Fibroblast of pulmonary artery (primary cell): ENCODE results near the gene HOOK1.

ENCODE experiments used
- DNase-seq: peaks from one replicate; pipeline ENCODE4 v3.0.0-alpha.2; 2010; ENCODE audit warnings: low read depth
- H3K4me3 ChIP-seq: replicated peaks from 2 replicates; pipeline ENCODE4 v1.5.1; 2011; ENCODE audit warnings: low read depth, mild to moderate bottlenecking, control low read depth, low read length, moderate library complexity
- TF ChIP-seq, protein P1 (sequence below): IDR thresholded peaks from 2 replicates; pipeline ENCODE4 v1.5.1; 2011; ENCODE audit warnings: mild to moderate bottlenecking, control low read depth, low read length, inconsistent platforms; ENCODE audit errors: missing control alignments

Gene HOOK1

DNA sequence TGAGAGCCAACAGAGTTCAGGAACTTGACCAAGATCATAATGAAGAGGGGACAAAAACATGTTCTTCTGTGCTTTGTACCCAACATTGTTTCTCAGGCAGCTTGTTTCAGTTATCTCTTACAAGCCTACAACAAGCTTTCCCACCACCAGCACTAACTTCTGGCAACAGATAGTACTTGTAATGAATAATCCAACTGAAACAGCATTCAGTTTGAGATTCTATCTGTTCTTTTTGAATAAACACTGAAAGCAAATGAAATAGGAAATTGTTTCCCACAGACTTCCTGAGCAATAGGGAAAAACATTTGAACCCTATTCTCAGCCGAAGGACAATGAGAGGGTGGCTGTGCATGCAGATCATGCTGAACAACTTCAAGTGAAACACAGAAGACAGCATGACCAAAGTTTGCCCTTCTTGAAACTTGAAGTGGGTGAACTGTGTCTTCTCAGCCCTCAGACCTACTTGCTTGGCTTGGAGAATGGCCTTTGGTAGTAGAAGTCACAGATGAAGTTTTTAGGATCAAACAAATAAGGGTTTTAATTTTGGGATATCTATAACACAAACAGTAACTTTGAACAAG is 11.2 kb upstream of the HOOK1 start:
- DNase-seq: no peak
- TF ChIP-seq, protein P1, sequence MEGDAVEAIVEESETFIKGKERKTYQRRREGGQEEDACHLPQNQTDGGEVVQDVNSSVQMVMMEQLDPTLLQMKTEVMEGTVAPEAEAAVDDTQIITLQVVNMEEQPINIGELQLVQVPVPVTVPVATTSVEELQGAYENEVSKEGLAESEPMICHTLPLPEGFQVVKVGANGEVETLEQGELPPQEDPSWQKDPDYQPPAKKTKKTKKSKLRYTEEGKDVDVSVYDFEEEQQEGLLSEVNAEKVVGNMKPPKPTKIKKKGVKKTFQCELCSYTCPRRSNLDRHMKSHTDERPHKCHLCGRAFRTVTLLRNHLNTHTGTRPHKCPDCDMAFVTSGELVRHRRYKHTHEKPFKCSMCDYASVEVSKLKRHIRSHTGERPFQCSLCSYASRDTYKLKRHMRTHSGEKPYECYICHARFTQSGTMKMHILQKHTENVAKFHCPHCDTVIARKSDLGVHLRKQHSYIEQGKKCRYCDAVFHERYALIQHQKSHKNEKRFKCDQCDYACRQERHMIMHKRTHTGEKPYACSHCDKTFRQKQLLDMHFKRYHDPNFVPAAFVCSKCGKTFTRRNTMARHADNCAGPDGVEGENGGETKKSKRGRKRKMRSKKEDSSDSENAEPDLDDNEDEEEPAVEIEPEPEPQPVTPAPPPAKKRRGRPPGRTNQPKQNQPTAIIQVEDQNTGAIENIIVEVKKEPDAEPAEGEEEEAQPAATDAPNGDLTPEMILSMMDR: no peak
- no peak overlapping the region for H3K4me3 ChIP-seq

DNA sequence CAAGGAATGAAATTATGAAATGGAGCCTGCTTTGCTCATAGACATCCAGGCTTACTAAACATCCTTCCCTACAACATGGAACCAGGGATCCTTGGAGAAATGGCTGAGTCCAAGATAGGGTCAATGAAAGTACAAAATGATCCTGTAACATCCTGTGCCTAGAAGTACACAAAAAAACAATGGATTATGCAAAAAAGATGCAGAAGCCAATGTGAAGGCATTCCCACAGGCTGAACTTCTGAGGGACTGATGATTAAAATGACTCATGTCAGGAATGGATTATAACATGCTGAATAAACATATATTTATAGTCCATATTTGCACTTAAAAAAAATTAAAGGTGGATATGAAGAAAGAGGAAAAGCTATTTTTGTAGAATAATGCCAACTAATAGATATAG is 10.4 kb upstream of the HOOK1 start:
- TF ChIP-seq, protein P1: no peak
- no peak overlapping the region for H3K4me3 ChIP-seq
- no peak for DNase-seq

DNA sequence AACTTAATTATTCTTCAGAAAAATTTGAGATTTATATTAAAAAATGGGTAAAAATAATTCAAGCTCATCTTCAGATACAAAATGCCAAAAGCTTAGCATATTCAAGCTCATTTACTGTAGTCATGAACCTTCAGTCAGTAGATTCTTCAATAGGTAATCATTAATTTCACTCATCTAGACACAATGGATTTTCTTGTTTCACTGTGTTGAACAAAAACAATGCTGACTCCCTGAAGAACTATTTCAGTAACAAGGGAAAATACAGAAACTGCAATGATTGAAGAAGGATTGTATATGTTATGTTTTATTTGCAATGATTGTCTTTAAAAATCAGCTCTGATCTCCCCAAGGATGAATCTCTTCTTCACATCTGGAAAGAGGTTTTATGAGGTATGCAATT is 9.2 kb upstream of the HOOK1 start:
- DNase-seq: no peak
- TF ChIP-seq, protein P1: no peak
- no peak overlapping the region for H3K4me3 ChIP-seq

DNA sequence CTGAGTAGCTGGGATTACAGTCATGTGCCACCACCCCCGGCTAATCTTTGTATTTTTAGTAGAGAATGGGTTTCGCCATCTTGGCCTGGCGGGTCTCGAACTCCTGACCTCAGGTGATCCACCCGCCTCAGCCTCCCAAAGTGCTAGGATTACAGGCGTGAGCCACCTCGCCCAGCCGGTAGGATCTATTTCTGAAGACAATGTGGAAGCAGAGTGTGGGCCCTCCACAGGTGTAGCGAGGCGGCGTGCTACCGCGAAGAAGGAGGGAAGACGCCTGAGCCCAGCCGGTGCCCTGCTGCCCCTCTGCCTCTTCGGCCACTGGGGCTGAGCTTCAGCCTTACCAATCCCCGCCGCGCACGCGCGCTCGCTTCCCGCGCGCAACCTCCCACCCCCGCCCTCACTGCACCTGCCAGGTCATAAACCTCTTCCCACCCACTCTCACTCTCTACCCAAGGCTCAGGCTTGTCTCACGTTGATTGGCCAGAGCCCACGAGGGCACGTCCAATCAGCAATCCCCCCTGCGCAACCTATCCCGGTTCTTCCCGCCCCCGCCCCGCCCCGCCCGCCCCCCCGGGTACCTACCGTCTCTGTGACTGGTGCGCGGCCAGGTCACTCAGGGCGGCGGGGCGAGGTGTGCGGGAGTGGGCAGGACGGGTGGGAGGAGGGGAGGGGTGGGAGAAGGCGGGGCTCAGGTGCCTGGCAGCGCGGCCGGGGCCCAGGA is 409 bp upstream of the HOOK1 start:
- H3K4me3 ChIP-seq: no peak overlapping the region
- TF ChIP-seq, protein P1: no peak
- no peak for DNase-seq

DNA sequence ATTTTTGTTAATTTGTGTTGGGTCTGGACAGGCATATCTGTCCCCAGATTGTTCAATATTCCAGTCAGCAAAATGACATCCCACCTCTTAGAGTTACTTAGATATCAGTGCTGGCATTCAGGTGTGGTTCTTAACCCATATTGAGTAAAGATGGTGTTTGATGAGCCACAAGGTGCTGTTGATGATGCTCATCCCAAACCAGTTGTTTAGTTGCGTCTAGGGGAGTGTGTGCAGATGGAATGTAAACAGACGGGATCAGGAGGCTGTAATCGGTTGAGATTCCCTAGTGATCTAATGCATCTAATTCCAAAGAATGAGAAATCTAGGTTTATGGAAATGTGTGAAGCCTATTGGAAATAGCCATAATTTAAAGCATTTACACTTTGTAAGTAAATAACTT is 1.1 kb downstream of the HOOK1 start:
- no peak for DNase-seq
- no peak overlapping the region for H3K4me3 ChIP-seq
- TF ChIP-seq, protein P1: no peak

DNA sequence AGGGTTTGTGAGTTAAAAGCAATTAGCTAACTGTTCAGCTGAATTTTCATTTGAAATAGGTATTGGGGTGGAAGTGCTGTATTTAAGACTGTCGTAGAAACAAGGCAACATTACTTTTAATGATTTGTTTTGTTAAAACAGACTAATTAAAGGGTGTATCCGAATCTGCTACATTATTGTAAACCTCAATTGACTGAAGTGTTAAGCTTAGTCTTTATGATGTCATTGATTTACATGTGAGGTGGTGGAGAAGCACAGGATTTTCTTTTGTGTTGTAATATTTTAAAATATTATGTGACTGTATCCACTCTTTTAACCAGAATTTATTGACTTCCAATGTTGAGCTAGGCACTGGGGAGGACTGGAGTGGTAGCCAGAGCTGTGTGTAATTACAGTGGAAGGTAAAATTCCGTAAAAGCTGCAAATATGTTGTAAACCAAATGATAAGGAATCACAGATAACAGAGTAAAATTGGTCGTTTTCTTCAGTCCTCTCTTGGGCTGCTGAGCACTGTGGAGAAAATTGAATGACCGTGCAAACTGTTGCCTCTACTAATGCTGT is 1.6 kb downstream of the HOOK1 start:
- H3K4me3 ChIP-seq: no peak overlapping the region
- no peak for DNase-seq
- TF ChIP-seq, protein P1: no peak
